ENCODE measurements around the gene CAMK2B.
A peak's percentile ranks its signal among the peaks of the same experiment; 100 is the strongest.

Gene CAMK2B

DNA sequence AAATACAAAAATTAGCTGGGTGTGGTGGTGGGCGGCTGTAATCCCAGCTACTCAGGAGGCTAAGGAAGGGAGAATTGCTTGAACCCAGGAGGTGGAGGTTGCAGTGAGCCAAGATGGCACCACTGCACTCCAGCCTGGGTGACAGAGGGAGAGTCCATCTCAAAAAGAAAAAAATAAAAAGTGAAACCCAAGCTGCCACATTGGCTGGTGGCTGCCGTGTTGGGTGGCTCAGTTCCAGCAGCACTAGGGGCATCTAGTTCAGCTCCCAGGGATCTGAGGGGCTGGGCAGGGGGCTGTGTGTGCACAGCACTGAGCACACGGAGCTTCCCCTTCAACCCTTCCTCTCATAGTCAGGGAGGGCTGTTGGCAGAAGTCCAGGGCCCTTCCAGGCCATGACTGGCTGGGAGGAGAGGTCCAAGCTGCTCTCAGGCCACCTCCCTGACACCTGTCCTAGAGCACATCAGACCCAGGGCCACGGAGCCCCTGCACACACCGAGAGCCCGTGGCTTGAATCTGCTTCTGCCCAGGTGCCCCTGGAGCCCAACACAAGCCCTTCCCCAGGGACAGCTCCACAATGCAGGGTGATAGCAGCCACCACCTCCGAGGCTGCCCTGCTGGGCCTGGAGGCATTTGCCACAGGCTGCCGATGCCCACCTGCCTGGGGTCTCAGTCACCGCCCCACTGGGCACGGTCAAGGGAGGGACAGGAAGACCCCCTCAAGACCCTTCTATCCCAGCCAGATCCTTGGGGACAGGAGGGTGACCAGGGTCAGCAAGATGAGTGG is 77.3 kb downstream of the CAMK2B start:
- DNase-seq, result no peak

DNA sequence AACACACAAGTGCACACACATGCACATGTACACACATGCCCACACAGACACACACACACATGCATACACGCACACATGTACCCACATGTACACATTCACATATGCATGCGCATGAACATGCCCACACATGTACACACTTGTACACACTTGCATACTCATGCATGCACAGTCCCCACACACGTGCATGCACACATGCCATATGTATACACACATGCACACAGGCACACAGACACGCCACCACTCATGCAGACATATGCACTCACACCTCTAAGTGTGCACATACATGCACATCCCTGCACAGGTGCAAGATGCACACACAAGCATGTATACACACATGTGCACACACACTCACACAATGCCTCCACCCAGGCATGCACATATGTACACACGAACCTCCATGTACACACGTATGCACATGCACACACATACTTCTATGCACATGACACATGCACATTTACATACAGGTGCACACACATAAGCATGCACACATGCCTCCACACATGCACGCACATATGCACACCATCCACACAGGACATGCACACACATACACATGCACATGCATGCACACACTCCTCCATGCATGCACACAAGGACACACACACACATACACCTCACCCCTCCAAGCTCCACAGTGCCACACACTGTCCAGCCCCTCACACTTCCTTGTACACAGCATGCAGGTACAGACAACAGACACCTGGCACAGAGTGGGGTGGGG is 78.8 kb downstream of the CAMK2B start:
- DNase-seq, result no peak

- peak in 1 of 5 donors; percentile 25 for DNase-seq
Measured at GRCh38 chr7:44244282-44244681, 81.1 kb downstream of the CAMK2B start.

DNA sequence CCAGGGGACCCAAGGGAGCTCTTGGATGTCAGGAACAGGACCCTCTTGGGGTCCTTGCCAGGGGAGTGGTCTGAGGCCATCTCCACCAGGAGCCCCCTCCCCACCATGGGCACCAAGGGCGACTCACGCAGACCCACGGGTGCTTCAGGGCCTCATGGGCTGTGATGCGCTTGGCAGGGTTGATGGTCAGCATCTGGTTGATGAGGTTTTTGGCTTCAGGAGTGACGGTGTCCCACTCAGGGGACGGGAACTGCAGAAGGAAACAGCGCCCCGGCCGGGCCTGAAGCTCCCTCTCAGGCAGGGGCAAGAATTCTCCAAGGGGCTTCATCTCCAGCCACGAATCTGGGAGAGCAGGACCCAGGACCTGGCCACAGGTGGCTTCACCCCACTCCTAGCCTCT is 83.3 kb downstream of the CAMK2B start:
- no peak for DNase-seq

DNA sequence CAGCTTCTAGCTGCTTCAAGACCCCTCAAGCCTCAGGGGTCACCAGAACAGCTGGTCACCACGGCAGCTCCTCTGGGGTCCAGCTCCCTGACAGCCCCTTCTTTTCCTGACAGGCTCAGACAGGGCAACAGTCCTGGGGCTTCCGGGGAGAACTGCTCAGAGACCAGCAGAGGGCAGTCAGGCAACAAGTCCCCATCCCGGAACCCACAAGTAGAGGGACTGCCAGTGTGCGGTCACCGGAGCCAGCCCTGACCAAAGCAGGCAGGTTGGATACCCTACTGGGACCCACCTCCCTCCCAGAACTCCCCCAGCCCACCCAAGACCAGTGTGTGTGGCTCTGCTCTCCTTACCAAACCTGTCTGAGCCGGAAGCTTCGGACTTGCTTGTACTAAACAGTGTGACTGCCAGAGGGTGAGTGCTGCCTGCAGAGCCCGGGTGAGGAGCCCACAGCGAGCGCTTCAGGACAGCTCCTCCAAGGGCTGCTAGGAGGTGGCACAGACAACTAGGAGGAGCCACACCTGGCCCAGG is 84.3 kb downstream of the CAMK2B start:
- DNase-seq, result peak in 4 of 5 donors; percentile 22 to 67 (median 40)

DNA sequence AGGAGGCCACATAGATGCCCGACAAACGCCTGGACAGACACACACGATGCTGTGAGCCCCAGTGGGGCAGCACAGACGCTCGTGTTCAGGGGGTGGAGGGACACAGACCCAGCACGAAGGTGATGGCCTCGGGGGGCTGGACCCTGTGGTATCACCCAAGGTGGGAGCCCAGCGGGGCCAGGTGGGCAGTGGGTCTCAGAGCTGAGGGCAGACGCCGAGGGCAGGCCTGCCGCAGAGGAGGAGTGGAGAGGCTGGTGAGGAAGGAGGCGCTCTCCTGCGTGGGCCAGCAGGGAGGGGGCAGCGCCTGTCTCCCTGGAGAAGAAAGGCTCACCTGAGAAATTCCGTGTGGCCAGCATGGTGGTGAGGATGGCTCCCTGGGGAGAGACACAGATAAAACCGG is 85.0 kb downstream of the CAMK2B start:
- DNase-seq, result no peak

- DNase-seq, result no peak
Measured at GRCh38 chr7:44239361-44239760, 86.0 kb downstream of the CAMK2B start.

GRCh38 chr7:44238116-44238695 is 87.2 kb downstream of the CAMK2B start:
- no peak for DNase-seq

DNA sequence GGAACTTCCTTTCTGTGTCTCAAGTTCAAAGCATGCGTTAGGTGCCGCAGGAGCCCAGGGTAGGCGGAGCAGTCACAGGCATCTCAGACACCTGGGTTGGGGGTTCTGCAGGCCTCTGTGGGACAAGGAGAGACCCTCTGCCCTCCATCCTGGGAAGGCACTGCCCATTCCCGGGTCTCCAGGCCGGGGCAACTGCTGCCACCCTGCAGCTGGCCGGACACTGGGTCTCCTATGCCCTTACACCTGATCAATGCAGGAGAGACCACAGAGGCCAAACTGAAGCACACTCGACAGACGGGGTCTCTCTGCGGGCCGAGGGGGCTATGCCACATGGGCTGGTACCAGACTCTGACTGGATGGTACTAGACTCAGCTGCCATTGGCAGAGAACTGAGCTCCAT is 87.7 kb downstream of the CAMK2B start:
- DNase-seq, result no peak

DNA sequence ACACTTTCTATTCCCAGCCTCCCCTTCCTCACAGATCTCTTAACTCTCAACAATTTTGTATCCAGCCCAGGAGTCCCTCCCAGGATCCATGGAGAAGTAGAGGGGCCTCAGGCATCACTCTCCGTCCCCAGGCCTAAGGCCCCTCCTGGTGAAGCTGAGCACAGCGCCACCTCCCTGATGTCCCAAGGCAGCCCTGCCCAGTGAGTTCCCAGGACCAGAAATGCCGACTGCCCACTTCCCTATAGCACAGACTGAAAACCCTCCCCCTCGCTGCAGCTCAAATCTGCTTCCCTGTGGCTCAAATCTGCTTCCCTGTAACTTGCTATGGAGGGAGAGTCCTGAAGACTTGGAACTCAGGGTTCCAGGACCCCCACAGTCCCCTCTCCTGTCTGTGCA is 89.1 kb downstream of the CAMK2B start:
- DNase-seq, result no peak

DNA sequence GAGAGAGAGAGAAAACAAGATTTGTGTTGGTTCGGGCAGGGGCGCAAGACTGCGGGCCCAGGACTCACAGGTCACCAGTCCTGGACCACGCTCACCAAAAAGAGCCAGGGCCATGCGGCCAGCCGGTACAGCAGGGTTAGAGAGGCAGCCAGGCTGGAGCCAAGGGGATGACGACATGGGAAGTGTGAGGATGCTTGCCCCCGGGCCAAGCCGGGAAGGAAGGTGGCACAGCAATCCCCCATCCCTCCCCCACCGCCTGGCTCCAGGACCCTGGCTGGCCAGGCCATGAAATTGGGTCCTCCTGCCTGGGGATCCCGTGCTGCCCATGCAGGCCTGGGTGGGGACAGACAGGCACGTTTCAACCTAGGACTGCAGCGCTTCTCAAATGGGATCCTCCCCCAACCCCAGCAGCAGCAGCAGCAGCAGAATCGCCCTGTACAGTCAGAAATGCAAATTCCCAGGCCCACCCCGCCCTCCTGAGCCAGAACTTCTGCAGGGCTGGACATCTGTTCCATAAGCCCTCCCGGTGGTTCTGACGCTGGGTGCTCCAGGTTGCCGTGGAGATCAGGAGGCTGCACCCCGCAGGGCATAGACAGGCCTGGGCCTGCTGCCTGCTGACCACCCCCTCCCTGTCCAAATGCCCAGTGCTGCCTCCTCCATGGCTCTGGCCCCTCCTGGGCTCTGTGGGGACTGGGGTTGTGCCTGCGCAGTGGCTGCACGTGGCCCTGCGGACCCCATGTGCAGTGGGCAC is 89.6 kb downstream of the CAMK2B start:
- no peak for DNase-seq

GRCh38 chr7:44235066-44235465 is 90.3 kb downstream of the CAMK2B start:
- DNase-seq, result no peak

DNA sequence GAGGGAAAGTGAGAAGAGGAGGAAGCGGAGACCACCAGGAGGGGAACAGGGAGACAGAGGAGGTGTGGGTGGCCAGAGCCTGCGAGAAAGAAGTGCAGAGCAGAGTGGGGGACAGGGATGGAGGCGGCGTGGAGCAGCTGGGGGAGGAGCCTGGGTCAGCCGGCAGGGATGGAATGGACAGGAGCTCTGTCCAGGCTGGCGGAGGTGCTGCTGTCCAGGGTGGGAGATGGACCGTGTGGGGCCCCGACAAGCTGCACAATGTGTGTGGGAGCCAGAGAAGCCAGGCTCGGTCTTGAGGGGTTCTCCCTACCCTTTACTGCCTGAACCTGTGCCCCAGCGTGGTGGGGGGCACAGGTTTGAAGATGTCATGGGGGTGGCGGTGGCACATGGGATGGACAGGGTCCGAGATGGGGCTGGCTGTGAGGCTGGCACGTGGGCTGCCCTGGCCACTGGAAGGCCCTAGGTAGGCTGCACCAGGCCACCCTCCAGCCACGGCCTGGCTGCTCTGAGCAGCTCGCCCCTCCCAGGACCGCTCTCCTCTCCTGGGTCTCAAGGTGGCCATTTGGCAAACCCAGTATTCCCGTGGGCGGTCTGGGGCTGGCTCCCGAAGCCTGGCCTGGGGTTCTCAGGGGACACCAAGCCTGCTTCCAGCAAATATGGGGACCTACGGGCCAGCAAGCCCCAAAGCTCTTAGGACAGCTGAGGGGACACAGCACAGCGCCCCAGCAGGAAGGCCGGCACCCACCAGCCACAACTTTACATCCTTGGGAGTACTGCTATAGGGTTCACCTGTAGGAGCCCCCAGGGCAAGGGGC is 92.3 kb downstream of the CAMK2B start:
- DNase-seq, result no peak

DNA sequence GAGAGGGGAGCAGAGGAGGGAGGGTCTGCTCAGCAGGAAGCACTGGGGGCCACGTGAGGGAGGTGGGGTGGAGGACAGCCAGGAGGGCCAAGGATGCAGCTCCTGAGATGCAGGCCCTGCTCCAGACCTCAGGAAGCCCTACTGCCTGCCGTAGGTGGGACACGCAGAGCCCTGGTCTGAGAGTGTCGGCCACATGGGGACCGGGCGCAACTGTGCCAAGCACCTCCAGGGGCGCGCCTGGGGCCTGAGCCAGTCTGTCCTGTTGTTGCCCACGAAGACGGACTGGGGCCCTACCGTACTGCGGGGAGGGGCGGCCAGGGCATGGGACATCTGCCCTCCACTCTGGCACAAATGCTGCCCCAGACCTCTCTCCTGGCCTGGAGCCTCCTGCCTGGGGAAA is 93.0 kb downstream of the CAMK2B start:
- no peak for DNase-seq

DNA sequence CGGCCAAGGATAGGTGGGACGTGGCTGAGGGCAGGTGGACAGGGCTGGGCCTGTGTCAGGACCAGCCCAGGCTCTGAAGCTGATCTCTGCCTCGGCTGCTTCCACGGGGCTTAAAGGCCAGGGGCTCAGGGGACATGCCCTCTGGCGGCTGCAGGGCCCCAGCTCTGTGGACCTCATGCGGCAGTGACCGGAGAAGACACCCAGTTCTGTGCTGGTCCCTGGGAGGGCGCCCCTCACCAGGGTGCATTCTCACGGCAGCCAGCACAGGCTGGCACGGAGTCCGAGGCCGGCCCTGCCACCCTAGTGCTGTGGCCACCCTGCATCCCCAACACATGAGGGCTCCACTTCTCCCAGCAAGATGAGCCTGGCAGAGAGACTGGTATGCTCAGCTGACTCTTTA is 94.3 kb downstream of the CAMK2B start:
- DNase-seq, result no peak

GRCh38 chr7:44230286-44230685 is 95.1 kb downstream of the CAMK2B start:
- no peak for DNase-seq

GRCh38 chr7:44229546-44230105 is 95.8 kb downstream of the CAMK2B start:
- no peak for DNase-seq

DNA sequence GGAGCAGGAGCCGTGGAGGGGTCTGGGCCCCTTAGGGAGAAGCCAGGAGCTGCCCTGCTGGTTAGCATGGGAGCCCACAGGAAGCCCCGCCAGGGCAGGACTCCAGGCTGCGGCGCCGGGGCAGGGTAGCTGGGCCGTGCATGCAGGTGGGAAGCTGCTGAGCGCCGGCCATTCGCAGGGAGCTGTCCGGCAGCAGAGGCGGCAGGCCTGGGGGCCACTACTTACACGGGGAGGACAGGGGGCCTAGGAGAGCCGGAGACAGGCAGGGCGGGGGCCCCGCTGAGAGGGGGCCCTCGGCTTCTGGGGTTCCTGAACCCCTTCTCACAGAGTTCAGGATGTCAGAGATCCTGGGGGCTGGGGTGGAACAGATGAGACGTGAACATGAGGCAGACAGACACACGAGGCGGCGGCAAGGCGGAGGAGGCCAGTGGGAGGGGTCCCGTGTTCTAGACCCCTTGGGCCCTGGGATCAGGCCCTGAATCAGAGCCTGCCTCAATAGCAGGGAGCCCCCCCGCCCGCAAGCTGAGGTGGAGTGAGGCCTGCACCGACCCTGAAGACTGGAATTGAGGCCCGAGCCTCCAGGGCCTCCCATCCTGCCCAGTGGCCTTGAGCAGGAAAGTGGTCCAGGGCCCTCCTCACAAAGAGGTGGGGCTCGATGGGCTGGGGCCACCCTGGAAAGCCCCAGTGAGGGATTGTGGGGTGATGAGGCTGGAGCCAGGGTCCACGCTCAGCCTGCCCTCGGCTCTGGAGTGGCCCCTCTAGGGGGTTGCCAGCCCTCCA is 96.6 kb downstream of the CAMK2B start:
- DNase-seq, result no peak

- DNase-seq, result no peak
Measured at GRCh38 chr7:44227911-44228310, 97.5 kb downstream of the CAMK2B start.

GRCh38 chr7:44226396-44226753 is 99.0 kb downstream of the CAMK2B start:
- DNase-seq, result no peak
